Panc1 (cell line): ENCODE data around the gene ZBED5. TPM values are rescaled to one million over a fixed set of nuclear protein-coding genes. Genes with fewer than 3 reads are reported as not detected.

Experiments
- ATAC-seq: fragments of 200-7000 bp; cut with Tn5 transposase; 2 replicates; pipeline ENCODE4 v1.9.1; 2020; ENCODE audit warnings: mild to moderate bottlenecking, moderate library complexity
- BruUV-seq: library from RNA; stranded (reverse); fragments of 400-500 nt; replicated peaks from 2 replicates; lab custom pipeline; 2021; lab: Mats Ljungman, UMichigan
- CTCF ChIA-PET: fragments of 300-600 bp; sonication (Branson Sonifier 250); formaldehyde crosslinking; loops from one replicate; lab custom pipeline; 2022; ENCODE audit warnings: antibody characterized with exemption; lab: Charles Lee
- POLR2A ChIA-PET: fragments of 300-600 bp; sonication (Branson Sonifier 250); formaldehyde crosslinking; loops from one replicate; lab custom pipeline; 2022; ENCODE audit warnings: antibody characterized with exemption; lab: Charles Lee
- DNase-seq: peaks from one replicate; pipeline ENCODE4 v3.0.0-alpha.2; 2010; ENCODE audit warnings: low read depth, low spot score
- H3K27ac ChIP-seq: 2 replicates; pipeline ENCODE4 v1.5.1; 2011; ENCODE audit warnings: mild to moderate bottlenecking, low read length, inconsistent platforms
- H3K27me3 ChIP-seq: fragments of 200-500 bp; sonication (Bioruptor generic); 2 replicates; pipeline ENCODE4 v1.6.0; 2014; ENCODE audit warnings: low read length, inconsistent platforms; ENCODE audit not compliant: control insufficient read depth, insufficient read depth
- H3K36me3 ChIP-seq: fragments of 200-500 bp; sonication (Bioruptor generic); 2 replicates; pipeline ENCODE4 v1.5.1; 2014; ENCODE audit warnings: inconsistent platforms, mild to moderate bottlenecking, low read length, moderate library complexity; ENCODE audit not compliant: control insufficient read depth, insufficient read depth
- H3K4me1 ChIP-seq: 2 replicates; pipeline ENCODE4 v1.5.1; 2011; ENCODE audit warnings: inconsistent platforms, mild to moderate bottlenecking, low read length, moderate library complexity; ENCODE audit not compliant: control insufficient read depth, insufficient read depth
- H3K4me3 ChIP-seq, 2 experiments: 2 replicates each; pipeline ENCODE4 v1.5.1; 2011 to 2012; ENCODE audit warnings: low read depth in 2 of 2, low read length in 2 of 2, mild to moderate bottlenecking in 2 of 2, inconsistent platforms in 1 of 2, moderate library complexity in 1 of 2
- H3K9me3 ChIP-seq: fragments of 200-500 bp; sonication (Bioruptor generic); 2 replicates; pipeline ENCODE4 v1.5.1; 2014; ENCODE audit warnings: low read depth, mild to moderate bottlenecking, inconsistent platforms, low read length, moderate library complexity; ENCODE audit not compliant: control insufficient read depth, insufficient read depth
- POLR2AphosphoS5 ChIP-seq: IDR thresholded peaks from 2 replicates; pipeline ENCODE4 v1.6.1; 2012; ENCODE audit warnings: mild to moderate bottlenecking, low read depth, low read length, moderate library complexity
- SIN3A ChIP-seq: IDR thresholded peaks from 2 replicates; pipeline ENCODE4 v1.6.1; 2012; ENCODE audit warnings: low read depth, mild to moderate bottlenecking, low read length, moderate library complexity, borderline replicate concordance; ENCODE audit not compliant: insufficient read depth
- TCF7L2 ChIP-seq: IDR thresholded peaks from 2 replicates; pipeline ENCODE4 v1.6.1; 2011; ENCODE audit warnings: mild to moderate bottlenecking, low read depth, low read length, inconsistent platforms
- in situ Hi-C: cut with HindIII; loops from 2 replicates; pipeline ENCODE4 v1.10.0; 2016; ENCODE audit warnings: low sequenced_read_pairs, low pct_unique_long_range_greater_than_20kb
- intact Hi-C: fragments of 100-400 bp; cut with micrococcal nuclease; formaldehyde crosslinking; loops from one replicate; pipeline ENCODE4 v1.10.0; 2022; ENCODE audit not compliant: unreplicated experiment
- total RNA-seq: library from RNA; stranded (reverse); gene quantifications from one replicate; pipeline ENCODE4 v1.2.1, GENCODE V29; 2021; ENCODE audit not compliant: unreplicated experiment
- TF ChIP-seq, protein P1 (sequence below): fragments of 450-650 bp; IDR thresholded peaks from 2 replicates; pipeline ENCODE4 v1.5.1; 2017; ENCODE audit warnings: mild to moderate bottlenecking
- TF ChIP-seq, protein P2 (sequence below), 2 experiments: IDR thresholded peaks; 2 replicates each; pipeline ENCODE4 v1.6.1; 2011 to 2012; ENCODE audit warnings: low read depth in 2 of 2, control low read depth in 1 of 2, low read length in 1 of 2, mild to moderate bottlenecking in 1 of 2, moderate library complexity in 1 of 2; ENCODE audit not compliant: insufficient read depth in 1 of 2

Gene ZBED5
- total RNA-seq, 1 experiment from 2014 or later, result 114 TPM

- intact Hi-C loops (no loop called here), in situ Hi-C loops (no loop called here)
- ChIA-PET POLR2A (interaction anchor here (0.6 to 0.7 kb wide), 2 partner anchors 130 to 1343 kb away, joined by 3 to 4 read pairs; partner anchors contain the start of gene ZNF143), CTCF (interaction anchor here (0.7 kb wide), 1 partner anchor 96 kb away, joined by 4 read pairs; no protein-coding TSS in a partner anchor)
- ATAC-seq (no peak), DNase-seq (no peak)
- Histone ChIP-seq H3K27me3 (no peaks in the 10 kb centered on the region), H3K9me3 (no peaks in the 10 kb centered on the region), H3K27ac (peak overlapping the region; percentile 96), H3K4me3 (no peak overlapping the region), H3K36me3 (peaks cover 89% of the 10 kb centered on the region), H3K4me1 (peaks cover 57% of the 10 kb centered on the region)
- TF ChIP-seq TCF7L2 (no peak), SIN3A (no peak), POLR2AphosphoS5 (no peak)
- TF ChIP-seq, protein P1, sequence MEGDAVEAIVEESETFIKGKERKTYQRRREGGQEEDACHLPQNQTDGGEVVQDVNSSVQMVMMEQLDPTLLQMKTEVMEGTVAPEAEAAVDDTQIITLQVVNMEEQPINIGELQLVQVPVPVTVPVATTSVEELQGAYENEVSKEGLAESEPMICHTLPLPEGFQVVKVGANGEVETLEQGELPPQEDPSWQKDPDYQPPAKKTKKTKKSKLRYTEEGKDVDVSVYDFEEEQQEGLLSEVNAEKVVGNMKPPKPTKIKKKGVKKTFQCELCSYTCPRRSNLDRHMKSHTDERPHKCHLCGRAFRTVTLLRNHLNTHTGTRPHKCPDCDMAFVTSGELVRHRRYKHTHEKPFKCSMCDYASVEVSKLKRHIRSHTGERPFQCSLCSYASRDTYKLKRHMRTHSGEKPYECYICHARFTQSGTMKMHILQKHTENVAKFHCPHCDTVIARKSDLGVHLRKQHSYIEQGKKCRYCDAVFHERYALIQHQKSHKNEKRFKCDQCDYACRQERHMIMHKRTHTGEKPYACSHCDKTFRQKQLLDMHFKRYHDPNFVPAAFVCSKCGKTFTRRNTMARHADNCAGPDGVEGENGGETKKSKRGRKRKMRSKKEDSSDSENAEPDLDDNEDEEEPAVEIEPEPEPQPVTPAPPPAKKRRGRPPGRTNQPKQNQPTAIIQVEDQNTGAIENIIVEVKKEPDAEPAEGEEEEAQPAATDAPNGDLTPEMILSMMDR, result no peak
- TF ChIP-seq, protein P2, sequence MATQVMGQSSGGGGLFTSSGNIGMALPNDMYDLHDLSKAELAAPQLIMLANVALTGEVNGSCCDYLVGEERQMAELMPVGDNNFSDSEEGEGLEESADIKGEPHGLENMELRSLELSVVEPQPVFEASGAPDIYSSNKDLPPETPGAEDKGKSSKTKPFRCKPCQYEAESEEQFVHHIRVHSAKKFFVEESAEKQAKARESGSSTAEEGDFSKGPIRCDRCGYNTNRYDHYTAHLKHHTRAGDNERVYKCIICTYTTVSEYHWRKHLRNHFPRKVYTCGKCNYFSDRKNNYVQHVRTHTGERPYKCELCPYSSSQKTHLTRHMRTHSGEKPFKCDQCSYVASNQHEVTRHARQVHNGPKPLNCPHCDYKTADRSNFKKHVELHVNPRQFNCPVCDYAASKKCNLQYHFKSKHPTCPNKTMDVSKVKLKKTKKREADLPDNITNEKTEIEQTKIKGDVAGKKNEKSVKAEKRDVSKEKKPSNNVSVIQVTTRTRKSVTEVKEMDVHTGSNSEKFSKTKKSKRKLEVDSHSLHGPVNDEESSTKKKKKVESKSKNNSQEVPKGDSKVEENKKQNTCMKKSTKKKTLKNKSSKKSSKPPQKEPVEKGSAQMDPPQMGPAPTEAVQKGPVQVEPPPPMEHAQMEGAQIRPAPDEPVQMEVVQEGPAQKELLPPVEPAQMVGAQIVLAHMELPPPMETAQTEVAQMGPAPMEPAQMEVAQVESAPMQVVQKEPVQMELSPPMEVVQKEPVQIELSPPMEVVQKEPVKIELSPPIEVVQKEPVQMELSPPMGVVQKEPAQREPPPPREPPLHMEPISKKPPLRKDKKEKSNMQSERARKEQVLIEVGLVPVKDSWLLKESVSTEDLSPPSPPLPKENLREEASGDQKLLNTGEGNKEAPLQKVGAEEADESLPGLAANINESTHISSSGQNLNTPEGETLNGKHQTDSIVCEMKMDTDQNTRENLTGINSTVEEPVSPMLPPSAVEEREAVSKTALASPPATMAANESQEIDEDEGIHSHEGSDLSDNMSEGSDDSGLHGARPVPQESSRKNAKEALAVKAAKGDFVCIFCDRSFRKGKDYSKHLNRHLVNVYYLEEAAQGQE (IDR thresholded peaks at IDR 0.05; ENCODE audit: insufficient read depth in 1 of 2, low read depth in 2 of 2, low read length in 1 of 2), result no peak
- BruUV-seq, result TSS peak; percentile 0
These were observed 54.2 kb downstream of the ZBED5 start for GRCh38 chr11:10803676-10804075.

Other genes with a start within 250 kb of the ZBED5 start
- 0.21 TPM for gene IRAG1, start 164.3 kb downstream of the ZBED5 start, total RNA-seq
- gene CTR9, start 106.8 kb downstream of the ZBED5 start, total RNA-seq, result 60.1 TPM
- 2,422 TPM for gene EIF4G2, start 49.1 kb downstream of the ZBED5 start, total RNA-seq